ENCODE measurements around the gene SH3BP4.

GRCh38 chr2:234955091-234955591 lies 3.3 kb downstream of the SH3BP4 start:
- TF ChIP-seq EZH2 (IDR thresholded peaks at IDR 0.05; ENCODE audit: borderline replicate concordance, insufficient read depth, low read depth, low read length, poor library complexity, severe bottlenecking): no peak
- TF ChIP-seq CTCF (IDR thresholded peaks at IDR 0.05): no peak
